Fibroblast of skin of left biceps (primary cell): Measurements from ENCODE around the gene PALM.
"Not testable (repeated sequence)": the region's sequence is repeated elsewhere in the genome, so short reads cannot be mapped to it uniquely, and the experiment has no call there.

Source experiments
- DNase-seq, 2 experiments: peaks; one replicate each; pipeline ENCODE4 v3.0.0-alpha.2; 2013; ENCODE audit warnings: low read depth in 2 of 2

Gene PALM

DNA sequence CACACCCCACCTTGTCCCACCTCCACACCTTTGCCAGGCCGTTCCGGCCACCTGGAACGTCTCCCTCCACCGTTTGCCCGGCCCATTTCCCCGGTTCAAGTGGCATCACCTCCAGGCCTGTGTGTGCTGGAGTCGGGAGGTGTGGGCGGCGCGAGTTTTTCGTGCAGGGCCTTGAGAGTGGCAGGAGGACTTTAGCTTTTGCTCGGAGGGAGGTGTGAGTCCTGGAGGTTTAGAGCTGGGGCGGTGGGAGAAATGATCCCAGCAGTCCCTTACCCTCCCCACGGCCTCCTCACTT, 4.3 kb upstream of the PALM start:
- DNase-seq, result no peak

DNA sequence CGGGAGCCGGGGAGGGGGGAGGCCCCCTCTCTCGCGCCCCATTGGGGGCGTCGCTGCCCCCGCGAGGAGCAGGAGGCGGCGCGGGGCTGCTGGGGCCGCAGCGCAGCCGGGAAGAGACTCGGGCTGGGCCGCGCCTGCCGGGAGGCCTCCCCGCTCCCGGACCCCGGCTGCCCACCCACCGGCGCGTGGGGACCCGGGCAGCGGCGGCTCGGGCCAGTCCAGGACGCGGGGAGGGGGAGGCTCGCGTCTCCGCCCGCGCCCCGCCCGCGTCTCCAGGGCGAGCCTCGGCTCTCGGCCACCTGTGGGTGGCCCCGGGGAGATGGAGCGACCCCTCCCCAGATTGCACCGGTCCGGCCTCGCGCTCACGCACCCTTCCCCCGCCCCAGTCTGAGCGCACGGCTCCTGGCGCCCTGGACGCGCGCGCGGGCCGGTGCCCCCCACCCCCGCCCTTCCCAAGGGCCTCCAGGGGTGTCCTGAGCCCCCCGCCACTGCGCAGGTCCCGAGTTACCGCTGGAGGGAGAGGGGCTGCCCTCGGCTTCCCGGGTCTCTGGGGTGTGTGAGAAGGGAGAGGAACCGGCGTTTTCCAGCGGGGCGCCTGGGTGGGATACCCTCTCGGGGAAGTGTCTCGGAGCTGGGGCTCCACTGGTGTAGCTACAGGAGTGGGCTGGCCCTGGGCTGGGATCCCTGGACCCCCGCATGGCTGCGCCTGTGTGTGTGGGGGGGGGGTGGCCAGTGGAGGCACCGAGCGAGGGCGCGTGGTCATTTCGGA, 645 bp downstream of the PALM start:
- DNase-seq, result no peak

GRCh38 chr19:709965-710571, 1.3 kb downstream of the PALM start:
- no peak for DNase-seq

GRCh38 chr19:710767-711166, 2.0 kb downstream of the PALM start:
- DNase-seq, result no peak

- no peak for DNase-seq
These were observed 2.5 kb downstream of the PALM start for GRCh38 chr19:711254-711653.

DNA sequence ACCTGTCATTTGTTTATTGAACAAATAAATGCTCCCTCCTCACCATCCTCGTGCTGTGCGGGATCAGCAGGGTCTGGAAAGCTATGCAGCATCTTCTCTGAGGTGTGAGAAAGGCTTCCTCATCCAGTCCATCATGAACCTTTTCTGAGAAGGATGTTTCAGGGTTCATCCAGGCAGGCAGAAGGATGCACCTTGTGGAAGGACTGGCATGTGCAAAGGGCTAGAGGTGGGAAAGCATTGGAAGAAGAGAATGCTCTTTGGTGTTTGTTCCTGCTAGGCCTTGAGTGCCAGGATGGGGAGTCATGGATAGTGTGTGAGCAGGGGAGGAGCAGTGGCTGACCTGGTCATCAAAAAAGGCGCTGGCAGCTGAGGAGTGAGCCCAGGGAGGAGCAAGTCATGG, 6.6 kb downstream of the PALM start:
- no peak for DNase-seq

- DNase-seq, result no peak
These were observed 9.7 kb downstream of the PALM start for GRCh38 chr19:718251-718951.

GRCh38 chr19:718991-719512, 10.3 kb downstream of the PALM start:
- DNase-seq, result no peak

GRCh38 chr19:719636-720344, 11.1 kb downstream of the PALM start:
- DNase-seq, result no peak

GRCh38 chr19:720345-721160, 11.8 kb downstream of the PALM start:
- DNase-seq, result no peak

GRCh38 chr19:722553-723101, 13.9 kb downstream of the PALM start:
- DNase-seq, result no peak

DNA sequence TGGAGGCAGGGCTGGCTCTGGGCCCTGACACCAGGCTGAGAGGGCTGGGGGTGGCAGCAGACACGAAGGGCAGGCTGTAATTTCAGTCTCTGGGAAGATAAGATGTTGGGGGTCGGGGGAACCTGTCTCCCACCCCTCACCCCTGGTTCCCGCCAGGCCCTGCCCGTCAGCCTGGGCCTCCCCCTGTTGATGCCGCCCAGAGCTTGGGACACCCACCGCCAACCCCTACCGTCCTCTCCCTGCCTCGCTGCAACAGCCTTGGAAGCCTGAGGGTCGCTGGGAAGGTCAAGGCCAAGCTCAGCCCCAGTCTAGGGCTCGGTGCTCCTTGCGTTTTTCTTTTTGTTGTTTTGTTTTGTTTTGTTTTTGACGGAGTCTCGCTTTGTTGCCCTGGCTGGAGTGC, 14.5 kb downstream of the PALM start:
- DNase-seq, result no peak

GRCh38 chr19:723714-724113, 15.0 kb downstream of the PALM start:
- no peak for DNase-seq

- no peak for DNase-seq
These were observed 16.8 kb downstream of the PALM start for GRCh38 chr19:725461-726089.

GRCh38 chr19:726993-727956, 18.5 kb downstream of the PALM start:
- DNase-seq, result no peak

DNA sequence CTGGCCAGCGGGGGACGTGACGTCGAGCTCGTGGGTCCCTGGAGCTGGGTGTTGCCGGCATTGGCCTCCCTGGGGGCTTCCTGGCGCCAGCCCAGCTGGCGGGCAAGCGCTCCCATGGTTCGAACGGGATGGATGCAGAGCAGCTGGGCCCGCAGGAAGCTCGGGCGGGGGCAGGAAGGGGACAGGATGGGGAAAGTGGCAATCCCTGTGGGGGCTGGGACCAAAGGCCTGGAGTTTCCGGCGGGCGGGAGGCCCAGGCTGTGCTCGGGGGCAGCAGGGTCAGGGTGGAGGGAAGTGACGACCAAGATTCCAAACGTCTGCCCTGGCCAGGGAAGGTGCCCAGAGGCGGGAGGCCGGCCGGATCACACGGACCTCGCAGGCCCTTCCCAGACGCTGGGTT, 19.3 kb downstream of the PALM start:
- DNase-seq, result no peak

GRCh38 chr19:729564-729963, 20.8 kb downstream of the PALM start:
- not testable (repeated sequence) for DNase-seq

- DNase-seq, result no peak
These were observed 21.4 kb downstream of the PALM start for GRCh38 chr19:729965-730668.

GRCh38 chr19:731000-731399, 22.3 kb downstream of the PALM start:
- DNase-seq, result no peak
